Adipose tissue (tissue), 3 donors: ENCODE data around the gene NCDN. TPM values are rescaled to one million over a fixed set of nuclear protein-coding genes. Genes with fewer than 3 reads are reported as not detected.

Source experiments
- H3K27ac ChIP-seq: one replicate; pipeline ENCODE4 v1.5.1; 2013; ENCODE audit warnings: low read depth, low read length
- WGBS, 3 donors: extraction: QIAGEN DNeasy Blood & Tissue Kit; methylation state at CpG; one replicate each; pipeline ENCODE4 v1.1.7; 2013; 5-methylcytosine and 5-hydroxymethylcytosine counted together
- polyA plus RNA-seq, 3 donors: library from polyadenylated mRNA; stranded (reverse); fragments of 200-250 nt; gene quantifications; one replicate each; pipeline ENCODE4 v1.2.3, GENCODE V29; 2013
- donor health status: healthy with polysubstance abuse.
- donor health status: Bipolar disorder and iron deficiency.
- donor health status: healthy.

Gene NCDN
- polyA plus RNA-seq, 3 donors = 5.3 to 11.6 (median 11.2) TPM

DNA sequence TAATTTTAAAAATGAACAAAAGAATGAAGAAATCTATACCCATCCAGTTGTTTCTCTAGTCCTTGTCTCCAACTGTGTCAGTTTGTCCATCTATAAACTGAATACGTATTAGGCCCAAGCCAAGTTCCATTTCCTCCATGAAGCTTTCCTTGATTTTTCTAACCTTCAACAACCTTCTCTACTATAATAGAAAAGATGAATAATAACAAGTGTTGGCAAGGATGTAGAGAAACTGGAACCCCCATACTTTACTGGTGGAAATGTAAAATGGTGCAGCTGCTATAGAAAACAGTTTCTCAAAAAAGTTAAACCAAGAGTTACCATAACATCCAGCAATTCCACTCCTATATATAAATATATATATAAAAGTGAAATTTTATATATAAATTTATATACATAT, 11.0 kb upstream of the NCDN start:
- WGBS, 3 donors = 96 to 100% (median 97%) methylated on average over 1 of the region's 1 CpG
- H3K27ac ChIP-seq = no peak overlapping the region

DNA sequence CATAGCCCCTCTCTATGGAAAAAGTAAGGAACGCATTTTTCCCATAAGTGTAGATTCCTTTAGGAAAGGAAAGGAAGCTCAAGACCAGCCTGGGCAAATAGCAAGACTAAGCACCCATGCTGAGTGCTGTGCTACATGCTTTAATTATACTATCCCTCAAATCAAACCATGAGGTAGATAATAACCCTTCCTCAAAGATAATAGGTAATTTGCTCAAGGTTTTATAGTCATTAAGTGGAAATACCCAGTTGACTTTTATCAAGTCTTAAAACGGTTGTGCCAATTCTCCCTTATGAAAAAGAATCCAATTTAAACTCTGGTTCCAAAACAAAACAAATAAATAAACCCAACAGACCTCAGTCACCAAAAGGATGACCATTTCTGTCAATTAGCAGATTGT, 3.7 kb upstream of the NCDN start:
- 45 to 70% (median 53%) methylated on average over 2 of the region's 2 CpGs for WGBS, 3 donors

GRCh38 chr1:35554266-35555211, 3.1 kb upstream of the NCDN start:
- H3K27ac ChIP-seq = no peak overlapping the region
- WGBS, 3 donors = 37 to 62% (median 54%) methylated on average over 7 of the region's 7 CpGs

More for the DNA sequence above, 3.7 kb upstream of the NCDN start:
- no peak overlapping the region for H3K27ac ChIP-seq

GRCh38 chr1:35555212-35555584, 2.4 kb upstream of the NCDN start:
- 42 to 84% (median 74%) methylated on average over 4 of the region's 4 CpGs for WGBS, 3 donors
- H3K27ac ChIP-seq = no peak overlapping the region

DNA sequence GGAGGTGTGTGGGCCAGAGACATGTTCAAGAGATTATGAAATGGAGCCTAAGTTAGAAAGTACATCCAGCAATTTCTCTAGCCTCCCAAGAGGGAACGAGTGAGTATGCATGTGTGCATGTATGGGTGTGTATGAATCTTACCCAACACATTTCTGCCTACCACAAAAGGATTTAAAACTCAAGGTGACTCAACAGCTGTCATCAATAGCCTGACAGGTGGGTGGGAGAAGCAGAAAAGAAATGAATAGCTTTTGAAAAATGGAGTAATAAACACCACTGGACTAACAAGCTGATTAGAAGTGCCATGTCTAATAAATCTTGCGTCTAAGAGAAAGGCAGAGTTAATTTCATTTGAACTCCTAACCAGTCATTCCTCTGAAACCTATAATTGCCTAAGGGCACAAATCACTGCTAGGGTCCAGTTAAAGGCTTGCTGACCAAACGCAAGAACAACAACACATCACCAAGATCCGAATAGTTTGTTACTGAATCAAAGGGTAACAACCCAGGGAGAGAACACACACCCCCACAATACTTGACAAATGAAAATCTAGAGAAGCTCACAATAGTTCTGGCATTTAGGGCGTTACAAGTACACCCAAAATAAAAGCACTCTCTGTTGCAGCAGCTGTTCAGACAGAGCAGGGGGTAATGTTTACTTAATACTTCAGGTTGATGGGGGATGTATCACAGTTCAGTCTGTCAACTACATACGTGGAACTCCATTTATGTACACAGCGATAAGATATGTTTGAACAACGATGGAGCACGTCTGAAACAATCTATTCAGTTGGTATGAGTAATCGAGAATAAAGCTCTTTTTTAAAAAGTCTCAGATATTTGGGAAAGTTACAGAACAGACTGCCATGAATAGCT, 1.8 kb upstream of the NCDN start:
- WGBS, 3 donors = 22 to 64% (median 58%) methylated on average over 10 of the region's 10 CpGs
- no peak overlapping the region for H3K27ac ChIP-seq

GRCh38 chr1:35556484-35557117, 998 bp upstream of the NCDN start:
- WGBS, 3 donors = 1 to 2% (median 1%) methylated on average over 15 to 17 of the region's 17 CpGs

GRCh38 chr1:35557118-35557610, 435 bp upstream of the NCDN start, which contains the start of gene KIAA0319L:
Gene KIAA0319L (minus strand): TSS chr1:35557403. CDS start chr1:35554491, 2,912 bp downstream.
- WGBS, 3 donors = 0 to 2% (median 1%) methylated on average over 27 to 39 of the region's 39 CpGs
- peak within 1 kb of the TSS; percentile 53 for H3K27ac ChIP-seq

More at GRCh38 chr1:35556484-35557117, 998 bp upstream of the NCDN start:
- H3K27ac ChIP-seq = peak overlapping the region; percentile 53

DNA sequence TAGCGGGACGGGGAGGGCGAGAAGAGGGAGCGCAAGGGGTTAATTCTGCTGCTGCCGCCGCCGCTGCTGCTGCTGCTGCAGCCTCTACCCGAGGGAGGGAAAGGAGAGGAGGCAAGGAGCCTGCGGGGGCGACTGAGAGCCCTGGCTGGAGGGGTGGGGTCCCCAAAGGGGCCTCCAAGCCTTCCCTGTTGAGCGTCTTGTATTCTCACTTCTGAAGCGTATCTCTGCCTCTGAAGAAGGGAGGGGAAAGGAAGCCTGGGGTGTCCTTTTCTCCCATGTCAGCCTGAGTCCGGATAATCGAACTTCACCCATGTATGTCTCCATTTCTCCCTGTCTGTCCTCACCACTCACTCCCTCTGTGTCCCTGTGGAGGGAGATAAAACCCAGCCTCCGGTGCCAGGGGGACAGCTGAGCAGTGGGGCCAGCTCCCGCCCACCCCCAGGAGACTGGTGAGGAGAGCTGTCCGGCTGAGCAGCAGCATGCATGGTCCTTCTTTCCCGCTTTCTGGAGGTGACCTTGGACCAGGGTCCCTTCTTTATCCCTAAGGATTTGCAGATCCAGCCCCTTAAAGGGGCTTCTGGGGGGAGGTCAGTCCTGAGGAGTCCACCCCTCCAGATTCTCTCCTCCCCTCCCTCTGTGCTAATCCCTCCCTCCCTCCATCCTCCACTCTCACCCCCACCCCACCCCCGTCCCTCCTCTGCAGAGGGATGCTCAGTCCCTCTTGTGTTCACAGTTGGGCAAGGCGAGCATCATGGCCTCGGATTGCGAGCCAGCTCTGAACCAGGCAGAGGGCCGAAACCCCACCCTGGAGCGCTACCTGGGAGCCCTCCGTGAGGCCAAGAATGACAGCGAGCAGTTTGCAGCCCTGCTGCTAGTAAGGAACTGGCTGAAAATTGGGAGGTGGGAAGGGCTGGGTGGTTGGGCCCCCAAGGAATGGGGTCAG, 1.0 kb downstream of the NCDN start:
- 30 to 35% (median 30%) methylated on average over 24 to 26 of the region's 26 CpGs for WGBS, 3 donors
- H3K27ac ChIP-seq = no peak overlapping the region

DNA sequence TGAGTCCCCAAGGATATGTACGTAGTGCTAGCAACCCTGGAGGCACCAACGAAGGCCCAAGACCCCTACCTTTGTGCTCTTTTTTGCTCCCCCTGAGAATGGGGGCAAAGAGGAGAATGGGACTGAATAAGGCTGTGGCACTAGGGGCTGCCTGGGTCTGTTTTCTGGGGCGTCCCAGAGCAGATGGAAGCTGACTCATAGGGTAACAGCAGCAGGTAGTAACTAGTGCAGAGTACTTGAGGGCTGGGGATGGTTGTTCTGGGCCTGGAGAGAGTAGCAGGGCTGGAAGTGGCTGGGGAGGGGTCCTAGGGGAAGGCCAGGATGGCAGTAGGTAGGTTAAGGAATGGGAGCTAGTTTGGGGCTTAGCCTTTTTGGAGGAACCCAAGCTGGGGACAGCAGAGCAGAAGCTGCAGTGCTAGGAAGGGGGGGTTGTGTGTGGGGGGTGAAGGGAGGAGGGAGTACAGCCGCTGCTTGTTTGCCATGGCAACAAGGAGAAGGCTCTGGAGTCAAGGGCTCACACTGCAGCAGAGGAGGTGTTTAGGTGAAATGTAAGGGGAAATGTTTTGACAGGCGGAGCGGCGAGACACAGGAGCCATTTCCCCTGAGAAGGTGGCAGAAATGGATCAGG, 1.8 kb downstream of the NCDN start:
- no peak overlapping the region for H3K27ac ChIP-seq
- 73 to 79% (median 77%) methylated on average over 7 of the region's 7 CpGs for WGBS, 3 donors

DNA sequence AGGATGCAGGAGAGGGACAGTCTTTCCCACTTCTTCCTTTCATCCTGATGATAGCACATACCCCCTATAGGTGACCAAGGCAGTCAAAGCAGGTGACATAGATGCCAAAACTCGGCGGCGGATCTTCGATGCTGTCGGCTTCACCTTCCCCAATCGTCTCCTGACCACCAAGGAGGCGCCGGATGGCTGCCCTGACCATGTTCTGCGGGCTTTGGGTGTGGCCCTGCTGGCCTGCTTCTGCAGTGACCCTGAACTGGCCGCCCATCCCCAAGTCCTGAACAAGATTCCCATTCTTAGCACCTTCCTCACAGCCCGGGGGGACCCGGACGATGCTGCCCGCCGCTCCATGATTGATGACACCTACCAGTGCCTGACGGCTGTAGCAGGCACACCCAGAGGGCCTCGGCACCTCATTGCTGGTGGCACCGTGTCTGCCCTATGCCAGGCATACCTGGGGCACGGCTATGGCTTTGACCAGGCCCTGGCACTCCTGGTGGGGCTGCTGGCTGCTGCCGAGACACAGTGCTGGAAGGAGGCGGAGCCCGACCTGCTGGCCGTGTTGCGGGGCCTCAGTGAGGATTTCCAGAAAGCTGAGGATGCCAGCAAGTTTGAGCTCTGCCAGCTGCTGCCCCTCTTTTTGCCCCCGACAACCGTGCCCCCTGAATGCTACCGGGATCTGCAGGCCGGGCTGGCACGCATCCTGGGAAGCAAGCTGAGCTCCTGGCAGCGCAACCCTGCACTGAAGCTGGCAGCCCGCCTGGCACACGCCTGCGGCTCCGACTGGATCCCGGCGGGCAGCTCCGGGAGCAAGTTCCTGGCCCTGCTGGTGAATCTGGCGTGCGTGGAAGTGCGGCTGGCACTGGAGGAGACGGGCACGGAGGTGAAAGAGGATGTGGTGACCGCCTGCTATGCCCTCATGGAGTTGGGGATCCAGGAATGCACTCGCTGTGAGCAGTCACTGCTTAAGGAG, 2.9 kb downstream of the NCDN start:
- H3K27ac ChIP-seq = no peak overlapping the region
- WGBS, 3 donors = 51 to 69% (median 63%) methylated on average over 44 of the region's 44 CpGs

DNA sequence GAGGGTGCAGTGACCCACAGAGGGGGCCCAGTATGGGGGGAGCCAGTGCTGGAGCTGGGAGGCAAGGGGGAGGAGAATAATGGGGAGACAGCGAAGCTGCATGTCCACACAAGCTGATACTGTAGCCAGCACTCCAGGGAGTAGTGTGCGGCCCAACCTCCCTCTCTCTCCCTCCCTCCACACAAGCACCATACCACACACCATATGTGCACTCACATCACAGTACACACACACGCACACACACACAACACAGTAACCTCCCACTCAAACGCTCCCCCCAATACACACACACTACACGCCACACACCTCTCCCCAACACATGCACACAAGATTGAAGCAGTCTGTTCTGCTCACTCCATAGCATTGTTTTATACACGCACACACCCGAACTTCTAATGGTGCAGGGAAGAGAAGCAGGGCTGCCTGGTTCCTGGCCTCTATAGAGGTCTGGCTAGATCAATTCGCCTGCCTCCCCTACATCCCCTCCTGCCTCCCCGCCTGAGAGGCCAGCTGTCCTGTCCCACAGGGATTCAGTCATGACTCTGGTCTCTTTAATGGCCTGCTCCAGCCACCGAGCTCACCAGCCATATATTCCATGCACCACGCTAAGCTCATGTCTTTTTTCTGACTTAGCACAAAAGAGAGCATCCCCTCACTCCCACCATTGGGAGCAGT, 3.8 kb downstream of the NCDN start:
- no peak overlapping the region for H3K27ac ChIP-seq
- 85 to 91% (median 86%) methylated on average over 11 of the region's 11 CpGs for WGBS, 3 donors

DNA sequence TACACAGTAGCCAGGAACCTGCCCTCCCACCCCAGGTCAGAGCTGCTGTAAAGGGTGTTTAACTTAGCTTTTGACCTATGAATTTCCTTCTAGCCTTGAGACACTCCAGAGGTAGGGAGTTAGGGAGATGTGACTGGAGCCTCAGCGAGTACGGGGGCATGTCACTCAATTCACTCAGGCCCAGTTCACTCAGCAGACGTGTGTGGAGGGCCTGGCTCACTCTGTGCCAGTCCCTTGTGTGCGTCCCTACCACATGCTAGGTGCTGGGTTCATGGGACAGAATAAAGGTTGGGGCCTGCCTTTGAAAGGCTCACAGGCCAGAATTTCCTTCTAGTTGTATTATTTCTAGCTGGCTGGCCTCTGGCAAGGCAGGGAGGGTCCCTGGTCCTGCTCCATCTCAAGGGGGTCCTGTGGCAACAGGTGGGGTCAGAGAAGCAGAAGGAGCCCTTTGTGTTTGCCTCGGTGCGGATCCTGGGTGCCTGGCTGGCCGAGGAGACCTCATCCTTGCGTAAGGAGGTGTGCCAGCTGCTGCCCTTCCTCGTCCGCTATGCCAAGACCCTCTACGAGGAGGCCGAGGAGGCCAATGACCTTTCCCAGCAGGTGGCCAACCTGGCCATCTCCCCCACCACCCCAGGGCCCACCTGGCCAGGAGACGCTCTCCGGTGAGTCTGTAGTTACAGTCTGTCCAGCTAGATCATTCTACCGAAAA, 4.5 kb downstream of the NCDN start:
- 77 to 93% (median 81%) methylated on average over 15 of the region's 15 CpGs for WGBS, 3 donors
- no peak overlapping the region for H3K27ac ChIP-seq

DNA sequence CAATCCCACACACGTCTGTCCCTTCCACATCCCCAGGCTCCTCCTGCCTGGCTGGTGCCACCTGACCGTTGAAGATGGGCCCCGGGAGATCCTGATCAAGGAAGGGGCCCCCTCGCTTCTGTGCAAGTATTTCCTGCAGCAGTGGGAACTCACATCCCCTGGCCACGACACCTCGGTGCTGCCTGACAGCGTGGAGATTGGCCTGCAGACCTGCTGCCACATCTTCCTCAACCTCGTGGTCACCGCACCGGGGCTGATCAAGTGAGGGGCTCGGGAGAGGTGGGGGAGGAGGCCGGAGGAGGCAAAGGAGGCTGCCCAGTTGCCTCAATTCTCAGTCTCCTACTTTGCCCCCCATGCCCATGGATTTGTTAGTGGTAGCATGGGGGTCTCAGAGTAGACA, 5.6 kb downstream of the NCDN start:
- 48 to 81% (median 53%) methylated on average over 12 of the region's 12 CpGs for WGBS, 3 donors
- no peak overlapping the region for H3K27ac ChIP-seq

DNA sequence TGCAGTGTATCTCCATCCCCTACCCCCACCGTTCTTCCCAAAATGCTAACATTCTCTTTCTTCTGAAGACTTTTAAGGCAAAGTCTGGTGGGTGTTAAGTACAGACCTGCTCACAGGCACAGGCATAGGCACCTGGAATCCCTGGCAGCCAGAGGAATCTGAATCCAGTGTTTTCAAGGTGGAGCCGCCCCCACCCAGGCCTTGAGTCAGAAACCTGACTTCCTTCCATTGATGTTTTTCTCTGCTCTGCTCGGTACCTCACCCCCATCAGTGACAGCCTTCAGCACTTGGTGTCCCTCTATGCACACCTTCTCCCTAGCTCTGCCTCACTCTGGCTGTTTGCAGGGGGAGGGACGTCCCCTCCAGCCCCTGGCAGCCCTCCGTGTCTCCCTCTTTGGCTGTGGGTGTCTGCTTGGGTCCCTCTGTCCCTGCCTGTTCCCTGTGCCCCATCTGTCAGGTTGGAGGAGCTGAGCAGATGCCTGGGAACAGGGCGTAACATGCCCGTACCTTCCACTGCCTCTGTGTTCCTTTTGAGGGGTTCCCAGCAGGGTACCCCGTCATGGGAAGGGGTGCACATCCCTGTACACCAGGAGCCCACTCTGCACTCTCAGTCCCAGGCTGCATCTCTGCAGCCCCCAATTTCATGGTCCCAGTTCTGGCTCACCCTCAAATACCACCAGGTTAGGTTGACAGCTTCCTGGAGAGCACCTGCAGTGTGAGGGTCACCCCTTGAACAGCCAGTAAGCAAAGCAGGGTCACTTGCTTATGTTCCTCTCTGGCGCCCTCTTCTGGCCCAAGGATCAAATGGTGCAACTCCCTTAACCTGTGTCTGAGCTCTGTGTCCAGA, 6.7 kb downstream of the NCDN start:
- H3K27ac ChIP-seq = no peak overlapping the region
- WGBS, 3 donors = 71 to 80% (median 72%) methylated on average over 9 of the region's 9 CpGs
